NCI-H82 treated with DMSO at 0.1 percent for 48 hours (cell line): ENCODE results near the gene PHACTR4.
"Not testable (repeated sequence)": the region's sequence is repeated elsewhere in the genome, so short reads cannot be mapped to it uniquely, and the experiment has no call there.

Experiments
- DNase-seq: peaks from one replicate; lab custom pipeline; 2025; ENCODE audit not compliant: unreplicated experiment; lab: John Stamatoyannopoulos, UW

PHACTR4 gene

GRCh38 chr1:28370239-28371009, 884 bp downstream of the PHACTR4 start:
- DNase-seq: no peak

DNA sequence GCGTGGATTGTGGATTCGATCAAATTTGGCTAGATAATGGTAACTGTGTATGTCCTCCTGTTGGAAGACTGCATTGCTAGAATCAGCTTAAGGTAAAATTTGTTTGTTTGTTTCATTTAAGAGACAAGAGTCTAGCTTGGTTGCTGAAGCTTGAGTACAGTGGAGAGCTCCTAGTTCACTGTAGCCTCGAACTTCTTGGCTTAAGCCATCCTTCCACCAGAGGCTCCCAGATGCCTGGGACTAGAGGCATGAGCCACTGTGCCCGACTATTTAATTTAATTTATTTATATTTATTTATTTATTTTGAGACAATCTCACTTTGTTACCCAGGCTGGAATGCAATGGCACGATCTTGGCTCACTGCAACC, 1.5 kb downstream of the PHACTR4 start:
- DNase-seq: no peak

- DNase-seq: not testable (repeated sequence)
Measured at GRCh38 chr1:28373450-28373849, 3.9 kb downstream of the PHACTR4 start.

DNA sequence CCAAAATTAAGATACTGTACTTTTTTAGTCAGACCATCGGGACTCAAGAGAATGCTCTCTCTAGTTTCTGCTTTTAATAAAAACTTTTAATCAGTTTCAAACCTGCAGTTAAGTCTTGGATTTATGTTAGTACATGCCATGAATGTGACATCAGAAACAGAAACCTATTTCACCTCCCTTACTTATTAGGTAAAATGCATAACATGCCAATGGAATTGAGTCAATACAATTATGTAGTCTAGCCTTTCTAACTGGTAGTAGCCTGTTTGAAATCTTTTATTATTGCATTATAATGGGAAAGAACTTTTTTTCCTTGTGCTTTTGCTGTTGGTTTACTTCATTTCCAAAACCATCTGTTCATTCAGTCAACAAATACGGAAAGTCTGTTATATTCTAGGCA, 4.8 kb downstream of the PHACTR4 start:
- no peak for DNase-seq

DNA sequence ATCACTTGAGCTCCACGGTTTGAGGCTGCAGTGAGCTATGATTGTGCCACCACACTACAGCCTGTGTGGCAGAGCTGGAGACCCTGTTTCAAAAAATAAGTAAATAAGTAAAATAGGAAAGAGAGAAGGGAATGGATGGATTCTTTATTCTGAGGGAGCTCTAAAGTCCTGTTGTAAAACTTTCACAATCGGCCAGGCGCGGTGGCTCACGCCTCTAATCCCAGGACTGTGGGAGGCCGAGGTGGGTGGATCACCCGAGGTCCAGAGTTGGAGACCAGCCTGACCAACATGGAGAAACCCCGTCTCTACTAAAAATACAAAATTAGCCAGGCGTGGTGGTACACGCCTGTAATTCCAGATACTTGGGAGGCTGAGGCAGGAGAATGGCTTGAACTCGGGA, 6.1 kb downstream of the PHACTR4 start:
- not testable (repeated sequence) for DNase-seq

- DNase-seq: not testable (repeated sequence)
Measured at GRCh38 chr1:28376195-28376594, 6.7 kb downstream of the PHACTR4 start.

GRCh38 chr1:28378906-28379305, 9.4 kb downstream of the PHACTR4 start:
- no peak for DNase-seq

GRCh38 chr1:28380394-28380793, 10.9 kb downstream of the PHACTR4 start:
- no peak for DNase-seq

- not testable (repeated sequence) for DNase-seq
Measured at GRCh38 chr1:28383785-28384184, 14.2 kb downstream of the PHACTR4 start.

- DNase-seq: no peak
Measured at GRCh38 chr1:28392027-28392652, 22.6 kb downstream of the PHACTR4 start.

- no peak for DNase-seq
Measured at GRCh38 chr1:28394136-28394535, 24.6 kb downstream of the PHACTR4 start.

DNA sequence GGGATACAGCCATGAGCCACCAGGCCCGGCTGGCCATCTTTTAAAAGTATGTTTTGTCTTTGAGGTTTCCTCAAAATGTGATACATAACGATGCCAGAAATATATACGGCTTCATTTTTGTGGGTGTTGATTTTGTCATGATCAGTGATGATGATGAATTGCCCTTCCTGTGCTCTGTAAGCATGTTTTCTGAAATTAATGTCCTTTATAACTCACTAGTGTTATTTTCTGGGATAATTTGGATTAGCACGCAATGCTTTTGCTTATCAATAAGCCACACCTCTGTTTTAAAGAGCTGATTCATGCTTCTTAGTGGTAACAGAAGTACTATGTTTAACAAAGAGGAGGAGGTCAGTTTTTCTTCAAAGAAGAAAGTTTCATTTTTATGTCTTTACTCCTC, 25.6 kb downstream of the PHACTR4 start:
- DNase-seq: no peak

DNA sequence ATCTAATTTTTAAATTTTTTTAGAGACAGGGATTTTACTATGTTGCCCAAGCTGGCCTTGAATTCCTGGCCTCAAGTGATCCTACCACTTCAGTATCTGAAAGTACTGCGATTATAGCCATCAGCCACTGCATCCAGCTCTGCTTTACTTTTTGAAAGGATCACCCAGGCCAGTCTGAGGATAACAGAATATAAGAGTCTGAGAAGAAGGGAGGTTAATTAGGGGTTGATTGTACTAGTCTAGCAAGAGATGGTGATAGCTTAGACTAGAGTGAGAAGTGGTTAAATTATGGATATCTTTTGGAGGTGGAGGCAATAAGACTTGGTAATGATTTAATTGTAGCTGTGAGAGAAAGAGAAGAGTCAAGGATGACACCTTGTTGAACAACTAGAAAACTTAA, 32.2 kb downstream of the PHACTR4 start:
- no peak for DNase-seq

- DNase-seq: no peak
Measured at GRCh38 chr1:28409090-28409489, 39.5 kb downstream of the PHACTR4 start.

DNA sequence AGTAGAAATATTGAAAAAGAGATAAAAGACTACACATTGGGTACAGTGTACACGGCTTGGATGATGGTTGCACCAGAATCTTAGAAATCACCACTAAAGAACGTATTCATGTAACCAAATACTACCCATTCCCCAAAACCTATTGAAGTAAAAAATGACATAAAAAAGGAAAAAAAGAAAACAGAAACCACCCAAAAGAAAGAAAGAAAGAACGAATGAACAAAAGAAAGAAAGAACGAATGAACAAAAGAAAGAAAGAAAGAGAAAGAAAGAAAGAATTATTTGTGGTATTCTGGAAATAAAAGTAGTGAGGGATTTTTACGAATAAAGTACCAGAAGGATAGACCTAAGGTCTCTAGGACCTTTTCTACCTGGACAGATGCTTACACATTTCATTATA, 42.1 kb downstream of the PHACTR4 start:
- no peak for DNase-seq

- DNase-seq: no peak
Measured at GRCh38 chr1:28412731-28413130, 43.2 kb downstream of the PHACTR4 start.

GRCh38 chr1:28416509-28417194, 47.1 kb downstream of the PHACTR4 start:
- DNase-seq: no peak

- DNase-seq: no peak
Measured at GRCh38 chr1:28417441-28417922, 47.9 kb downstream of the PHACTR4 start.

DNA sequence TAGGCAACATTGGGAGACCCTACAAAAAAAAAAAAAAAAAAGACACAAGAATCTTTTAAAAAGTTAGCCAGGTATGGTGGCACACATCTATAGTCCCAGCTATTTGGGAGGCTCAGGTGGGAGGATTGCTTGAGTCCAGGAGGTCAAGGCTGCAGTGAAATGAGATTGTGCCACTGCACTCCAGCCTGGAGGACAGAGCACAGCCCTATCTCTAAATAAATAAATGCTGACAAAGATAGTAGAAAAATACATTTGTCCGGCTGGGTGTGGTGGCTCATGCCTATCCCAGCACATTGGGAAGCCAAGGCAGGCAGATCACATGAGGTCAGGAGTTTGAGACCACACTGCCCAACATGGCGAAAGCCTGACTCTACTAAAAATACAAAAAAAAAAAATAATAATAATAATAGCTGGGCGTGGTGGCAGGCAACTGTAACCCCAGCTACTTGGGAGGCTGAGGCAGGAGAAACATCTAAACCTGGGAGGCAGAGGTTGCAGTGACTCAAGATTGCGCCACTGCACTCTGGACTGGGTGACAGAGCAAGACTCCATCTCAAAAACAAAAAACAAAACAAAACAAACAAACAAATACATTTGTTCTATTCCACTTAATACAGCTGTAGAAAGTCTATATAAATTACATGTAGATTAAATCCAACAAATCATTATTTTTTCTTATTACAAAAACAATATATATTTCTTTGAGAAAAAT, 48.5 kb downstream of the PHACTR4 start:
- no peak for DNase-seq

GRCh38 chr1:28421744-28422143, 52.2 kb downstream of the PHACTR4 start:
- no peak for DNase-seq

GRCh38 chr1:28426831-28427230, 57.3 kb downstream of the PHACTR4 start:
- DNase-seq: no peak
